Stimulated activated CD4-positive, alpha-beta T cell treated with anti-CD3 and anti-CD28 coated beads, Interleukin-15, amount 100 ng/mL, for 24 hours (primary cell): ENCODE measurements around the gene TBCB.
A peak's percentile ranks its signal among the peaks of the same experiment; 100 is the strongest.
"Not testable (repeated sequence)": the region's sequence is repeated elsewhere in the genome, so short reads cannot be mapped to it uniquely, and the experiment has no call there.

ENCODE experiments used
- DNase-seq: peaks from one replicate; pipeline ENCODE4 v3.0.0-alpha.2; 2020

TBCB gene

GRCh38 chr19:36103040-36103626 lies 12.1 kb upstream of the TBCB start:
- no peak for DNase-seq

DNA sequence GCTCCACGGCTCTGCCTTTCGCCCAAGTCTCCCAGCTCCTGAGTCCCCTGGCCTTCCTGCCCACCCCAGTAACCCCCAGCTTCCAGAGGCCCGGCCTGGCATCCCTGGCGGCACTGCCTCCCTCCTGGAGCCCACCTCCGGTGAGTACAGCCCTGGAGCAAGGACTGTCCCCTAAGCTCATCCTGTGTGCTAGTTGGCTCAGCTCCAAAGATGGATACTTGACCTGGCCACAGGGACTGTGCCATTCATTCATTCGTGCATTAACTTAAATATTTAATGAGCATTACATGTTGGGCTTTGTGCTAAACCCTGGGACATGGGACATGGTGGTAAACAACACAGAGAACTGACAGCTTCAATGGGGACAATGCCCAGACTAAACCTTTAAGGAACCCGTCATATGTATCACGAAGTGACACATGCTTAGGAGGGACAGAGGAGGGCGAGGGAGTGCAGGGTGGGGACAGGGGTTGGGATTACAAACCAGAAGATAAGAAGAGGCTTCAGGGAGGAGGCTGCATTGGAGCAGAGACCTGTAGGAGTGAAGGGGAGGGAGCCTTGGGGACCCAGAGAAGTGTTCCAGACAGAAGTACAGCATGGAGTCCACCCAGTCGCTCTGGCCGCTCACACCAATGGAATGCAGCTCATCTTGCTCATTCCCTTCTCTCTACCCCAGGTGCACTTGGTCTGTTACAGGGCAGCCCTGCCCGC lies 11.3 kb upstream of the TBCB start:
- no peak for DNase-seq

GRCh38 chr19:36106441-36106840 lies 8.8 kb upstream of the TBCB start:
- DNase-seq = no peak

DNA sequence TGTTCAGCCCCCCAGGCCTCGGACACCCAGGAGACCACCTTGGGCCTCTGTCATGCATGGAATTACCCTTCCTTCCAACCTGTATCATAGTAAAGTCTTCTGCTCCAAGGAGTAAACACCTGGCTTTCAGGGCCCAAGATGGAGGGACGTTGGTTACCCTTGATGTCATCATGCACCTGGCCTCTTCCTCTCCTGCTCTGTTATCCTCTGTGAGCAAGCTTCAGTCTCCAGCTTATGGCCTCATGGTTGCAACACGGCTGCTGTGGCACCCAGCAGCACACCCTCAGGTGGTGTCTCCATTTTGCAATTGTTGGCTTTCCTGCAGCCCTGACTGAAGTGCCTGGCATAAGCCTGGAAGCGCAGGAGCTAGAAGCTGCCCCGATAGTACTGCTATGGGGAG lies 8.3 kb upstream of the TBCB start:
- no peak for DNase-seq

- no peak for DNase-seq
Observed at GRCh38 chr19:36108684-36109083, 6.6 kb upstream of the TBCB start.

GRCh38 chr19:36110487-36111199 lies 4.6 kb upstream of the TBCB start, which contains the start of gene OVOL3:
Gene OVOL3, plus strand, starts transcription at chr19:36111143. Its CDS starts 60 bp downstream, at chr19:36111203.
- no peak for DNase-seq

DNA sequence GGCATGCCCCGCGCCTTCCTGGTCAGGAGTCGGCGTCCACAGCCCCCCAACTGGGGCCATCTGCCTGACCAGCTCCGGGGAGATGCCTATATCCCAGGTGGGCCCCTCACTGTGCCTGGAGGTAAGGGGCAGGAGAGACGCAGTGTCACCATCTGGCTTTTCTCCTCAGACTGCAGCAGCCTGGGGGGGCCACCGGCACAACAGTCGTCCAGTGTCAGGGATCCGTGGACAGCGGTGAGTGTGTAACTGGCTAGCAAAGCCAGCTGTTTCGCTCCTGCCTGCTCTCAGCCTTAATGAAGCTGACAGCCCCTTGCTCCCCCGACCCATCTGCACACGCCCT lies 4.1 kb upstream of the TBCB start:
- DNase-seq = no peak

- DNase-seq = no peak
Observed at GRCh38 chr19:36112678-36113077, 2.6 kb upstream of the TBCB start.

GRCh38 chr19:36113425-36113824 lies 1.8 kb upstream of the TBCB start:
- no peak for DNase-seq

GRCh38 chr19:36113894-36114720 lies 1.2 kb upstream of the TBCB start:
- DNase-seq = peak; percentile 43

DNA sequence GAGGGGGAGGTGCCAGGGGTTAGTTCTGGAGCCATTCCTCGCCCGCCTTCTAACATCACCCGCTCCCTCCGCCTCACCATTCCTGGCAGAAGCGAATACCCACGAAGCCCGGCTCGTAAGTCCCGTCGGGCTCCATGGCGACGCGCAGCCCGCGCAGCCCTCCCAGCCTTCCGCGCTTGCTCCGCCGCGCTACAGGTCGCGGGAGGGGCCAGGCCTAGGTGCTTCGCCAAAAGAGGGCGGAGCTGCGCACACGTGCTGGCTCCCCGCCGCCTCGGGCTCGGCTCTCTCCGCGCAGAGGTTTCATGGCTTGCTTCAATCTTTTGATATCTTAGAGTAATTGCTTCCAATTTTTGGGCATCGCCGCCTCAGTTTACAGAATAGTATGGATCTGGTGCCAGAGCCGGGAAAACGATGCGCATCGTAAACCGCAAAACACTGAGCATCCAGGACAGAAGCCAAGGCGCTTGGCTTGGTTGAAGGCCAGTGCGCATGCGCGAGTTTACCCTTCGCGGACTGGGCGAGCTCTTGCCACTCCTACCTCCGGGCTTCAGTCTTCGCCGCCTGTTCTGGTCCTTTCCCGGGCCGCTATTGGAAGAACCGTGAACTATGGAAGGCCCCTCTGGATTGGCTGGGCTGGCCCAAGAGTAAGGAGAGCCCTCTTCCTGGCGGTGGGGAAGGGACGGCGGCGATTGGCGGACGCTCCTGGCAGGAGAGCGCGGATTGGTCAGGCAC lies 381 bp upstream of the TBCB start, which contains the start of gene POLR2I:
POLR2I (minus strand) TSS at position 155 of the 732 bp plus-strand sequence; CDS start at position 136, 19 bp downstream.
- peak; percentile 98 for DNase-seq

DNA sequence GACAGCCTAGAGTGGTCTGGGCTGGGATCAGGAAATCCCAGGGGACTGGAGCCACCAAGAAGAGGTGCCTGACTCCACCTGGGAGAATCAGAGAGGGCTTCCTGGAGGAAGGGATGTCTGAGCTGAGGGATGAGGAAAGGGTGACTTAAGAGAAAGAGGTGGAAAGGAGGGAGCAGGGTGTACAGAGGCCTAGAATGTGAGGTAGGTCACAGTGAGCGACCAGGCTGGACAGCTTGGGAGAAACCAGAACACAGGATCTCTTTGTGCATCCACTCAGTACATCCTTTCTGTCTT lies 1.0 kb downstream of the TBCB start:
- DNase-seq = no peak

- no peak for DNase-seq
Observed at GRCh38 chr19:36120092-36120983, 5.1 kb downstream of the TBCB start.

DNA sequence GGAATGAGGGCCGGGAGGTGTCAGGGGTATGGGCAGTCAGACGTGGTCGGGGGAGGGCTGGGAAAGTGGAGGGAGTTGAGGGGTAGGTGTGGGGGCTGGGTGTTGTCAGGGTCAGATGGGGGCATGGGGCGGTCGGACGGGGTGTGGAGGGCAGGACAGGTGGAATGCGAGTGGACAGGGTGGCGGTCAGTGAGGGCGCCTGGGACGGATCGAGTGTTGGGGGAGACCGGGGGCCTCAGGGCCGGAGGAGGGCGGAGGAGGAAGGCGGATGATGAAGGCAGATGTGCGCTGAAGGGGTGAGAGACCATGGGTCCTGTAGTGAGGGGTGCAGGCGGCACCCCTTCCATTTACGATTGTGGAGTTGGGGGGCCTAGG lies 5.7 kb downstream of the TBCB start:
- no peak for DNase-seq

DNA sequence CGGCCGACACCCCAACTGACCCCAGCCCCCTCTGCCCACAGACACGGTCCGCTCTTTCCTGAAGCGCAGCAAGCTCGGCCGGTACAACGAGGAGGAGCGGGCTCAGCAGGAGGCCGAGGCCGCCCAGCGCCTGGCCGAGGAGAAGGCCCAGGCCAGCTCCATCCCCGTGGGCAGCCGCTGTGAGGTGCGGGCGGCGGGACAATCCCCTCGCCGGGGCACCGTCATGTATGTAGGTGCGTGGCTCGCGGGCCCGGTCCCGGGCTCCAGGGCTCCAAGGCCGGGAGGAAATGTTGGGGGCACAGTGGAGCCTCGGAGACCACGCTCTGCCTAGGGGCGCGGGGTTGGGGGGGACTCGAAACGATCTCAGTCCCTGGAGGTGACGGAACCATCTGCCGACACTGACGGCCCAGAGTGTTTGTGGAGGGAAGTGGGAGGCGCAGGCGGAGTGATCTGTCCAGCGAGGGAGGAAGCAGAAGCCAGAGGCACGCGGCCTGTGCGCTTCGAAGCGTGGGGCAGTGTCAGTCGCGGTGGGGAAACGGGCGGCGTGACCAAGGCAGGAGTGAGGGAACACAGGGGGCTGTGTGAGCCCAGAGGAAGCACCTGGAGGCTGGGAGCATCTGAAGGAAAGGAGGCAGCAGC lies 6.3 kb downstream of the TBCB start:
- no peak for DNase-seq

GRCh38 chr19:36125557-36125956 lies 10.3 kb downstream of the TBCB start:
- DNase-seq = no peak

DNA sequence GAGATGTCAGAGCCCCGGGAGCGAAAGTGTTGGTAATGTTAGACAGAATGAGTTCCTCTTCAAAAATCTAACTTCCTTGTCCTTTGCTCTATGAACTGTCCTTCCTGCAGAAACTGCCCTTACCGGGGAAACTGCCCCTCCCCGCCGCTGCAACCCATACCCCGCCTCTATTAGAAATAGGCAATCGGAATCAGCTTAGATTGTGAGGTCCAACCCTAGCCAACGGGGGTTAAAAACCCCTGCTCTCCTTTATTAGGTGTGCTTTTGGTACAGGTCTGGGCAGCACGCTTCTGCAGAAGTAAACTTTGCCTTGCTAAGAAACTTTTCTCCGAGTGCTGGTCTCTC lies 13.1 kb downstream of the TBCB start:
- peak; percentile 20 for DNase-seq

- not testable (repeated sequence) for DNase-seq
Observed at GRCh38 chr19:36131221-36131620, 16.0 kb downstream of the TBCB start.

DNA sequence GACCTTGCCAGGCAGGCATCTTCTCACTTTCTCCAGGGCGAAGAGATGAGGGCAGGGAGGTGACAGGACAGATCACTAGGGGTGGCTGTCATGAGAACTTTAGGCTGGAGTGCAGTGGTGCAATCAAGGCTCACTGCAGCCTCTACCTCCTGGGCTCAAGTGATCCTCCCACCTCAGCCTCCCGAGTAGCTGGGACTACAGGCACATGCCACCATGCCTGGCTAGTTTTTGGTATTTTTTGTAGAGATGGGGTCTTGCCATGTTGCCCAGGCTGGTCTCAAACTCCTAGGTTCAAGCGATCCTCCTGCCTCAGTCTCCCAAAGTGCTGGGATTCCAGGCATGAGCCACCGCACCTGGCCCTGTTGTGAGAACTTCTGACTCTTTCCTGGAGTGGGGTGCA lies 19.6 kb downstream of the TBCB start:
- not testable (repeated sequence) for DNase-seq

DNA sequence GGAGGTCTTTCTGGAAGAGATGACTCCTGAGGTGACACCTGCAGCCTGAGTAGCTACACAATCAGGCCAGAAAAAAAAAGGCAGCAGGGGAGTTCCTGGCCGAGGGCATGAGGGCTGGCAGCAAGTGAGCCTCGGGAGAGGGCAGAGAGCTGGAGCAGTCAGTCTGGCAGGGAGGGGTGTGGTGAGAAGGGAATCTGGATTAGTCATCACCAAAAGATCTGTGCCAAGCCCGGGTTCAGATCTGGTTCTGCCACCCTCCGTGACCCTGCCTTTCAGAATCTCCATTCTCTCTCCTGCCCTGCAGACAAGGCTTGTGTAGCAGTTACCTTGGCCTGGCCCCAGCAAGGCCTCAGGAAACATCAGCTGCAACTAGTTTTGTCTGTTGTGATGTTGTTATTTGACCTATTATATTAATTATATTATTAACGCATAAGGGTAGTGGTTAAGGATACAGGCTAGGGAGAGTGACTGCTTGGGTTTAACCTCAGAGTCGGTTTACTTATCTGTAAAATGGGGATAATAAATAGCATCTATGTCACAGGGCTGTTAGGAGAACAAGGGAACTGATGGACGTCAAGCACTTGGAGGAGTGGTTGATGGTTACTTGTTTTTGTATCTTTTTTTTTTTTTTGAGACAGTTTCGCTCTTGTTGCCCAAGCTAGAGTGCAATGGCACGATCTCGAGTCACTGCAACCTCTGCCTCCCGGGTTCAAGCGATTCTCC lies 21.9 kb downstream of the TBCB start:
- DNase-seq = peak; percentile 25

DNA sequence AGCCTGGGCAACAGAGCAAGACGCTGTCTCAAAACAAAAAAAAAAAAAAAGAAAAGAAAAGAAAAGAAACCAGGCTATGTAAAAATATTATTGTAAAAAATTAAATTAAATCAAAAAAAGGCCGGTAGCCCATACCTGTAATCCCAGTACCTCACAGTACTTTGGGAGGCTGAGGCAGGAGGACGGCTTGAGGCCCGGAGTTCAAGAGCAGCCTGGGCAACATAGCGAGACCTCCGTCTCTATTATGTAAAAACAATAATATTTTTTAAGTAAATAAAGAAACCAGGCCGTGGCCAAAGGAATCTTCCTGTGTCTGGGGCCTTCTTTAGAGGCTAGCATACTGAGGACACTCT lies 23.8 kb downstream of the TBCB start:
- DNase-seq = no peak
